ENCODE measurements around the gene ZNF81.

Gene ZNF81

DNA sequence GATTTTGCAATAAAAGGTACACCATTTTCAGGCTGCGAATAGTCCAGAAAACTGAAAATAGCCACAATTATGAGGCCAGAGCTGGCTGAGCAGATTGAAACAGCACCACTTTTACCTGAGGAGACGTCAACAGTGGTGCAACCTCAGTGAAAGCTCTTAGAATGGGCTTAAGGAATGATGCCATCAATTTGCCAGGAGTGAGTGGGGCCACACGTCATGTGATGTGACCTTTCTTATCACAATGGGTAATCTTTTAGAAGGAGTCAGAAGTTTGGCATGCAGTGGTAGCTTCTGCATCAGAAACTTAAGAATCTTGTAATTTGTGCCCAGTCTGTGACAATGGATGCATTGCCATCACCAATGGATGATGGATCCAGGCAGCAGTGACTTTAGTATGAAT is 27.6 kb downstream of the ZNF81 start:
- no peak overlapping the region for H3K4me3 ChIP-seq (ENCODE audit: low read depth, low read length)
- DNase-seq (ENCODE audit: low read depth): no peak
- TF ChIP-seq, protein P1, sequence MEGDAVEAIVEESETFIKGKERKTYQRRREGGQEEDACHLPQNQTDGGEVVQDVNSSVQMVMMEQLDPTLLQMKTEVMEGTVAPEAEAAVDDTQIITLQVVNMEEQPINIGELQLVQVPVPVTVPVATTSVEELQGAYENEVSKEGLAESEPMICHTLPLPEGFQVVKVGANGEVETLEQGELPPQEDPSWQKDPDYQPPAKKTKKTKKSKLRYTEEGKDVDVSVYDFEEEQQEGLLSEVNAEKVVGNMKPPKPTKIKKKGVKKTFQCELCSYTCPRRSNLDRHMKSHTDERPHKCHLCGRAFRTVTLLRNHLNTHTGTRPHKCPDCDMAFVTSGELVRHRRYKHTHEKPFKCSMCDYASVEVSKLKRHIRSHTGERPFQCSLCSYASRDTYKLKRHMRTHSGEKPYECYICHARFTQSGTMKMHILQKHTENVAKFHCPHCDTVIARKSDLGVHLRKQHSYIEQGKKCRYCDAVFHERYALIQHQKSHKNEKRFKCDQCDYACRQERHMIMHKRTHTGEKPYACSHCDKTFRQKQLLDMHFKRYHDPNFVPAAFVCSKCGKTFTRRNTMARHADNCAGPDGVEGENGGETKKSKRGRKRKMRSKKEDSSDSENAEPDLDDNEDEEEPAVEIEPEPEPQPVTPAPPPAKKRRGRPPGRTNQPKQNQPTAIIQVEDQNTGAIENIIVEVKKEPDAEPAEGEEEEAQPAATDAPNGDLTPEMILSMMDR (IDR thresholded peaks at IDR 0.05; ENCODE audit: control insufficient read depth, extremely low read depth, insufficient read depth): no peak

DNA sequence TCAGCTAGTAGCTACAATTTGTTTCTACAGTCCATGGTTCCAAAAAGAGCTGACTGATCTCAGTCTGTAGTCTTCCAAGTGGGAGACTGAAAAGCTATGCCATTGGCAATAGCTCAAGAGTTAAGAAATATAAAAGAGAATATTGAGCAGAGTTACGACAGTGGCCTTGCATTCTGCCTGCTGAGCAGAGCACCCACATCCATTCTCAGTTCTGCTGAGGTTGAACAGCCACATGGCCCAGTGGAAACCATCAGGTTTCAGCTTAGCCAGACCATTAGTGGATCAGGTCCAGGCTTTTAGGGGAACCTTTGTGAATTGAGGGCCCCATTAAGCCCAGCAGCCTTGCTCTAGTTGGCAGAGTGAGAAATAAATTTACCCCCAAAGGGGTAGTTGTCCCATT is 28.1 kb downstream of the ZNF81 start:
- H3K4me3 ChIP-seq (ENCODE audit: low read depth, low read length): no peak overlapping the region
- TF ChIP-seq, protein P1 (IDR thresholded peaks at IDR 0.05; ENCODE audit: control insufficient read depth, extremely low read depth, insufficient read depth): no peak
- DNase-seq (ENCODE audit: low read depth): no peak

DNA sequence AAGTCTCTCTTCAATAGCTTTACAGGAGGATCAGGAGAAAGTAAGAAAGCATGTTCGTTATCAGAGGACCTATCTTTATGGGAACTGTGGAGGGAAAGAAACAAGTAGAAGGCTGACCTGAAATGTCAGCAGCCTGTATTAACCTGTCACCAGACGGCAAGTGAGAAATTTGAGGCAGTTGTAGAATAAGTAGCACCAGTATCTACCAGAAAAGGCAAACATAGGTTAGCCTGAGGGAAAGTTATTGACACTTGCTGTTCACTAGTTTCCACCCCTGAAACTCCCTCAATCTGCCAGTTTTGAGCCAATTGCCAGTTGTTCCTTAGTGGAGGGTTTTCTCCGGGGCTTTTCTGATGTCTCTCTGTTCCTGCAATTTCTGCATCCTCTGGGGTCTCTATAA is 36.4 kb downstream of the ZNF81 start:
- TF ChIP-seq, protein P1 (IDR thresholded peaks at IDR 0.05; ENCODE audit: control insufficient read depth, extremely low read depth, insufficient read depth): no peak
- H3K4me3 ChIP-seq (ENCODE audit: low read depth, low read length): no peak overlapping the region
- peak; percentile 21 for DNase-seq (ENCODE audit: low read depth)

DNA sequence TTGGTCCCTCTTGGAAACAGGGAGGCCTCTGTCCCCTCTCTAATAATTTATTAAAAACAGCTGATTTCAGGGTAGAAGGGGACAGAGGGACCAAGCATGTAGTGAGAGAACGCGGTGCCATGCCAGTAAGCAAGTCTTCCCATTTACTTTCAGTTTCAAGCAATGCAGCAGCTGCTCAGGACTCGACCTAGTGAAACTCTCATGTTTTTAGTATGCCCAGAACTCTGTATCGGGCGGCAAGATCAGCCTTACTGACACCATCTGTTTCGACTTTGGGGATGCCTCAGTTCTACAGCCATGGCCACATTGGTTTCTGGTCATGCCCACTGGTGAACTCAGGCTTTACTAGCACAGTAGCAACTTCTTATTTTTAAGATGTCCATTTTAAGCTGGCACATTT is 40.6 kb downstream of the ZNF81 start:
- H3K4me3 ChIP-seq (ENCODE audit: low read depth, low read length): no peak overlapping the region
- TF ChIP-seq, protein P1 (IDR thresholded peaks at IDR 0.05; ENCODE audit: control insufficient read depth, extremely low read depth, insufficient read depth): no peak
- no peak for DNase-seq (ENCODE audit: low read depth)

DNA sequence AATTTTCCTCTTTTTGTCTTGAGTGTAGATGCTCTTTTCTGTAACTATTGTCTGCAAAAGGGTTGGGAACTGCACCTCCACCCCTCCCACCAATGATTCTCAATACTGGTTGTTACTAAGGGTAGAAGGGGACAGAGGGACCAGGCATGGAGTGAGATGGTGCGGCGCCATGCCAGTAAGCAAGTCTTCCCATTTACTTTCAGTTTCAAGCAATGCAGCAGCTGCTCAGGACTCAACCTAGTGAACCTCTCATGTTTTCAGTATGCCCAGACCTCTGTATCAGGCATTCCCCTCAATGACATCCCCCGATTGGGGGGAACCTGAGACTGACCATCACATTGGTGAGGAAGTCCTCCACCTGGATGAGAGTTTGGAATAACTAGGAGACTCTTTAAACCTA is 41.5 kb downstream of the ZNF81 start:
- TF ChIP-seq, protein P1 (IDR thresholded peaks at IDR 0.05; ENCODE audit: control insufficient read depth, extremely low read depth, insufficient read depth): no peak
- no peak for DNase-seq (ENCODE audit: low read depth)
- H3K4me3 ChIP-seq (ENCODE audit: low read depth, low read length): no peak overlapping the region

DNA sequence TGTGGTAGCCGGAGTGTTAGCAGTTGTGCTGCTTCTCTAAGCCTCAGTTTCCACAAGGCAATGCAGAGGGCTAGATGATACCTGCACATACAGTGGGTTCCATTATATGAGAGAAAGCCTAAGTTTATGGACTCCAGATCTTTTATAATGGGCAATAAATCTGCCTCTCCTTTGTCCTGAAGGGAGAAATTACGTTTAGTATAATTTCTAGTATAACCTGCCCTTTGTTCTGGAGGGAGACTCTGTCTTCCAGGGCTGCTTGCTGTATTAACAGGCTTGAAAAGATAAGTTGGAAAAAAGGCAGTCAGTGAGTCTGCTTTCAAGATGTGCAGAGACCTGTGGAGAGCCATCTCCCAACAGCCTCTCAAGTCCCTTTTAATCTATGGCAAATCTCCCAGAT is 42.8 kb downstream of the ZNF81 start:
- no peak for DNase-seq (ENCODE audit: low read depth)
- no peak overlapping the region for H3K4me3 ChIP-seq (ENCODE audit: low read depth, low read length)
- TF ChIP-seq, protein P1 (IDR thresholded peaks at IDR 0.05; ENCODE audit: control insufficient read depth, extremely low read depth, insufficient read depth): no peak

DNA sequence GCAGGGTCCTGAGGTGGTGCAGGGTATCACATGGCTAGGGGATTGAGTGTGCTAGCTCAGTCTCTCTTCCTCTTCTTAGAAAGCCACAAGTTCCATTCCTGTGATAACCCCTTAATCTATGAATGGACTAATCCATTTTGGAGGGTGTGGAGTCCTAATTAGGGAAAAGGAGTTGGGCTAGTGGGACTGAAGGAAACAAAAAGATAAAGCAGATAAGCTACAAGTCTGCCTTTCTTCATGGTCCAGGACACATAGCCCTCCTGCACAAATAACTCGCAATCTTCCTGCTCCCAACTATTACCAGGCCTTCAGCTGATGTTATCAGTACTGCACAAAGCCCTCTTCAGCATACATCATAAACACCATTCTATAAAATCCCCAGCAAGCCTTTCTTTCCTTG is 44.2 kb downstream of the ZNF81 start:
- TF ChIP-seq, protein P1 (IDR thresholded peaks at IDR 0.05; ENCODE audit: control insufficient read depth, extremely low read depth, insufficient read depth): no peak

More for the DNA sequence above, 44.2 kb downstream of the ZNF81 start:
- no peak for DNase-seq (ENCODE audit: low read depth)
- no peak overlapping the region for H3K4me3 ChIP-seq (ENCODE audit: low read depth, low read length)
